HepG2 (cell line): ENCODE data around the gene LRRC34. TPM values are rescaled to one million over a fixed set of nuclear protein-coding genes. Genes with fewer than 3 reads are reported as not detected.

ENCODE experiments used
- ATAC-seq: fragments of 200-7000 bp; cut with Tn5 transposase; 3 replicates; pipeline ENCODE4 v1.9.1; 2020; ENCODE audit warnings: mild to moderate bottlenecking, moderate library complexity
- BruUV-seq: library from RNA; stranded (reverse); fragments of 400-500 nt; replicated peaks from 2 replicates; lab custom pipeline; 2021; lab: Mats Ljungman, UMichigan
- CTCF ChIA-PET: fragments of 300-600 bp; formaldehyde crosslinking; extraction: SDS; loops from one replicate; lab custom pipeline; 2021; ENCODE audit warnings: low total read pairs, inconsistent platforms, low intra/inter-chr PET ratio; lab: Yijun Ruan, JAX
- POLR2A ChIA-PET: fragments of 350-600 bp; sonication (Branson Sonifier 250); formaldehyde crosslinking; loops from one replicate; lab custom pipeline; 2020; ENCODE audit warnings: antibody characterized with exemption, inconsistent platforms; lab: Yijun Ruan, JAX
- DNase-seq: peaks from one replicate; pipeline ENCODE4 v3.0.0-alpha.2; 2015; ENCODE audit warnings: low spot score
- FAIRE-seq: peaks from 3 replicates; lab custom pipeline; 2011; peaks lifted over from hg19 to GRCh38; lab: Jason Lieb, UNC
- H2AFZ ChIP-seq: one replicate; pipeline ENCODE4 v1.6.1; 2011; ENCODE audit warnings: low read length, inconsistent platforms
- H3K27ac ChIP-seq: fragments of 300-600 bp; 3 replicates; pipeline ENCODE4 v1.8.0; 2011; ENCODE audit warnings: mixed run types, mild to moderate bottlenecking, mixed read lengths, low read length, inconsistent platforms; ENCODE audit not compliant: insufficient read depth; ENCODE audit errors: extremely low read length
- H3K27me3 ChIP-seq, 2 experiments: fragments of 200-600 bp in 1 of 2; 2 replicates in 1 of 2; 3 replicates in 1 of 2; pipeline versions ENCODE4 v1.6.0 to v1.8.0; 2011; ENCODE audit warnings: low read length in 2 of 2, mild to moderate bottlenecking in 2 of 2, moderate library complexity in 2 of 2, inconsistent platforms in 1 of 2; ENCODE audit not compliant: insufficient read depth in 2 of 2, control insufficient read depth in 1 of 2
- H3K36me3 ChIP-seq, 2 experiments: fragments of 200-600 bp in 1 of 2; replicated peaks in 1 of 2; 2 replicates in 1 of 2; 3 replicates in 1 of 2; pipeline versions ENCODE4 v1.5.1 to v1.8.0; 2011; ENCODE audit warnings: low read length in 2 of 2, inconsistent platforms in 1 of 2; ENCODE audit not compliant: insufficient read depth in 2 of 2, control insufficient read depth in 1 of 2
- H3K4me1 ChIP-seq: 2 replicates; pipeline ENCODE4 v1.5.1; 2012; ENCODE audit warnings: low read length, inconsistent platforms; ENCODE audit not compliant: insufficient read depth
- H3K4me2 ChIP-seq: 2 replicates; pipeline ENCODE4 v1.6.0; 2011; ENCODE audit warnings: low read depth, low read length, inconsistent platforms
- H3K4me3 ChIP-seq, 3 experiments: fragments of 200-600 bp in 1 of 3; sonication (generic), shearing (Covaris generic) in 1 of 3; replicated peaks in 1 of 3; 2 replicates each; pipeline ENCODE4 v1.5.1; 2011 to 2016; ENCODE audit warnings: low read length in 3 of 3, inconsistent platforms in 2 of 3, low read depth in 2 of 3, mild to moderate bottlenecking in 2 of 3, control low read depth in 1 of 3, mixed read lengths in 1 of 3; ENCODE audit not compliant: insufficient read depth in 1 of 3
- H3K79me2 ChIP-seq: one replicate; pipeline ENCODE4 v1.6.1; 2011; ENCODE audit warnings: low read length, inconsistent platforms; ENCODE audit not compliant: insufficient read depth
- H3K9ac ChIP-seq: 2 replicates; pipeline ENCODE4 v1.6.0; 2011; ENCODE audit warnings: mild to moderate bottlenecking, low read depth, low read length, inconsistent platforms; ENCODE audit not compliant: insufficient read depth
- H3K9me3 ChIP-seq: 2 replicates; pipeline ENCODE4 v1.5.1; 2012; ENCODE audit warnings: mild to moderate bottlenecking, low read length
- H4K20me1 ChIP-seq: 2 replicates; pipeline ENCODE4 v1.6.0; 2011; ENCODE audit warnings: inconsistent platforms, mild to moderate bottlenecking, low read length, moderate library complexity; ENCODE audit not compliant: insufficient read depth
- ZBTB40 ChIP-seq, 2 experiments: fragments of 450-650 bp in 1 of 2; sonication (generic) in 1 of 2; formaldehyde crosslinking in 1 of 2; IDR thresholded peaks; 2 replicates each; pipeline versions ENCODE4 v1.6.1 to v1.8.0; 2016 to 2022; ENCODE audit warnings: antibody characterized with exemption in 1 of 2, mild to moderate bottlenecking in 1 of 2, missing genetic modification reagents in 1 of 2
- ZNF33A ChIP-seq: sonication (generic); formaldehyde crosslinking; IDR thresholded peaks from 2 replicates; pipeline ENCODE4 v1.5.1; 2020; ENCODE audit warnings: missing genetic modification reagents, mild to moderate bottlenecking, moderate library complexity, borderline replicate concordance
- ZNF644 ChIP-seq: IDR thresholded peaks from 2 replicates; pipeline ENCODE4 v1.6.1; 2016; ENCODE audit warnings: low read depth
- WGBS: methylation state at CpG from one replicate; pipeline ENCODE4 v1.1.6; 2017; ENCODE audit warnings: low lambda C conversion rate; 5-methylcytosine and 5-hydroxymethylcytosine counted together
- in situ Hi-C: cut with HindIII; loops from 2 replicates; pipeline ENCODE4 v1.10.0; 2017; ENCODE audit warnings: low pct_unique_long_range_greater_than_20kb; ENCODE audit not compliant: extremely low pct_ligation_motif_present
- intact Hi-C: fragments of 100-400 bp; cut with micrococcal nuclease; formaldehyde crosslinking; loops from one replicate; pipeline ENCODE4 v1.10.0; 2022; ENCODE audit not compliant: unreplicated experiment
- polyA plus RNA-seq, 8 experiments: library from polyadenylated mRNA; depleted of rRNA in 3 of 8; stranded (reverse) in 7 of 8; unstranded in 1 of 8; fragments of >200 nt; fragmentation: Illumina TruSeq in 4 of 8; extraction: Trizol in 4 of 8; gene quantifications; 2 replicates each; pipeline versions ENCODE4 v1.2.1 to v1.2.3, GENCODE V29; 2011 to 2016; ENCODE audit warnings: low read depth in 4 of 8, missing spikeins in 1 of 8, mixed read lengths in 1 of 8; ENCODE audit not compliant: insufficient read depth in 1 of 8
- total RNA-seq, 5 experiments: library from RNA; depleted of rRNA; stranded (reverse); fragments of >200 nt; fragmentation: Illumina TruSeq; extraction: Trizol; gene quantifications; 2 replicates each; pipeline ENCODE4 v1.2.3, GENCODE V29; 2016; ENCODE audit warnings: low read depth in 1 of 5
- TF ChIP-seq, protein P1 (sequence below): IDR thresholded peaks from 2 replicates; pipeline ENCODE4 v1.6.1; 2016; ENCODE audit warnings: missing compliant biosample characterization, missing genetic modification reagents, borderline replicate concordance
- TF ChIP-seq, protein P2 (sequence below): sonication (generic); formaldehyde crosslinking; IDR thresholded peaks from 2 replicates; pipeline ENCODE4 v1.5.1; 2020; ENCODE audit warnings: mild to moderate bottlenecking, missing genetic modification reagents, moderate library complexity

The LRRC34 gene
- total and polyA plus RNA-seq, 2 of the 13 experiments (the other 11 are each of a cell fraction or from before 2014, with no cell fraction given), result not detected

DNA sequence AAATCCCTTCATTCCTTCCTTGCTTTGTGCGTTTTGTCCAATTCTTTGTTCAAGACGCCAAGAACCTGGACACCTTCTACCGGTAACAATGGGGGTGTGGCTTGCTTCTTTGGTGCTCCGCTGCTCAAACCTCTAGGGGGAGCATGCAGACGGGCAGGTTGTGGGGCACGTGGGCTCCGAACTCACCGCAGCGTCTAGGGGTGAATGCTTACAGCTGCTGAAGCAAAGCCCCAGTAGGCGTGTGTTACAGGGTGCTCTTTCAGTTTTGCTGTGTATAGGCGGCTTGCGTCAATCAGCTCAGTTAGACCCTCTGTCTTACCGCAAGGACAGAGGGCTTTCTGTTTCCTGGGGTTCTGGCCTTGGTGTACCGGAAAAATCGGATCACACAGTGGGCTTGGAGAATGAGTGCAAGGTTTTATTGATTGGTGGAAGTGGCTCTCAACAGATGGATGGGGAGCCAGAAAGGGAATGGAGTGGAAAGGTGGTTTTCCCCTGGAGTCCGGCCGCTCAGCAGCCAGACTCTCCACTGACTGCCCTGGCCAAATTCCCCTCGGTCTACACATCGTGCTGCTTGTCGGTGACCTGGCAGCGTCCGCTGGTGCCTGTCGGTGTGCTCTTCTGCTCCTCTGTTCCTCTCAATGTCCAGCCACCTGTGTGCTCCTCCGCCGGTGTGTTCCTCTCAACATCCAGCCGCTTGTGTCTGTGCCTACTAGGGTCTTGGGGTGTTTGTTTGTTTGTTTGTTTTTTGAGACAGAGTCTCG is 1.2 kb upstream of the LRRC34 start:
- H3K4me2 ChIP-seq, result peak overlapping the region; percentile 51
- ATAC-seq (peak; percentile 83), FAIRE-seq (no peak), DNase-seq (peak; percentile 33)
- intact Hi-C loops, result no loop called here
- H4K20me1 ChIP-seq, result no peaks in the 10 kb centered on the region
- H2AFZ ChIP-seq, result no peak overlapping the region
- H3K27me3 ChIP-seq, result peaks cover 0 to 14% of the 10 kb centered on the region in 2 experiments; a peak in 2 of 5 replicates
- H3K4me1 ChIP-seq, result peaks cover 14% of the 10 kb centered on the region
- in situ Hi-C loops, result no loop called here
- no TSS peak for BruUV-seq
- no peak overlapping the region for H3K27ac ChIP-seq
- H3K36me3 ChIP-seq, result no peaks in the 10 kb centered on the region
- WGBS, result 50% methylated on average over 27 of the region's 27 CpGs
- H3K79me2 ChIP-seq, result no peaks in the 10 kb centered on the region
- ChIA-PET CTCF (no interaction called here), POLR2A (no interaction called here)
- no peak overlapping the region for H3K9ac ChIP-seq
- H3K9me3 ChIP-seq, result peaks cover 7% of the 10 kb centered on the region
- peak overlapping the region in 1 of 3 experiments; percentile 7; a peak in 2 of 6 replicates for H3K4me3 ChIP-seq
- TF ChIP-seq, protein P1, sequence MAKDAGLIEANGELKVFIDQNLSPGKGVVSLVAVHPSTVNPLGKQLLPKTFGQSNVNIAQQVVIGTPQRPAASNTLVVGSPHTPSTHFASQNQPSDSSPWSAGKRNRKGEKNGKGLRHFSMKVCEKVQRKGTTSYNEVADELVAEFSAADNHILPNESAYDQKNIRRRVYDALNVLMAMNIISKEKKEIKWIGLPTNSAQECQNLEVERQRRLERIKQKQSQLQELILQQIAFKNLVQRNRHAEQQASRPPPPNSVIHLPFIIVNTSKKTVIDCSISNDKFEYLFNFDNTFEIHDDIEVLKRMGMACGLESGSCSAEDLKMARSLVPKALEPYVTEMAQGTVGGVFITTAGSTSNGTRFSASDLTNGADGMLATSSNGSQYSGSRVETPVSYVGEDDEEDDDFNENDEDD (CRISPR knock-in tag), result peak; percentile 45; the same call in 1 of the 2 replicates
- TF ChIP-seq, protein P2, sequence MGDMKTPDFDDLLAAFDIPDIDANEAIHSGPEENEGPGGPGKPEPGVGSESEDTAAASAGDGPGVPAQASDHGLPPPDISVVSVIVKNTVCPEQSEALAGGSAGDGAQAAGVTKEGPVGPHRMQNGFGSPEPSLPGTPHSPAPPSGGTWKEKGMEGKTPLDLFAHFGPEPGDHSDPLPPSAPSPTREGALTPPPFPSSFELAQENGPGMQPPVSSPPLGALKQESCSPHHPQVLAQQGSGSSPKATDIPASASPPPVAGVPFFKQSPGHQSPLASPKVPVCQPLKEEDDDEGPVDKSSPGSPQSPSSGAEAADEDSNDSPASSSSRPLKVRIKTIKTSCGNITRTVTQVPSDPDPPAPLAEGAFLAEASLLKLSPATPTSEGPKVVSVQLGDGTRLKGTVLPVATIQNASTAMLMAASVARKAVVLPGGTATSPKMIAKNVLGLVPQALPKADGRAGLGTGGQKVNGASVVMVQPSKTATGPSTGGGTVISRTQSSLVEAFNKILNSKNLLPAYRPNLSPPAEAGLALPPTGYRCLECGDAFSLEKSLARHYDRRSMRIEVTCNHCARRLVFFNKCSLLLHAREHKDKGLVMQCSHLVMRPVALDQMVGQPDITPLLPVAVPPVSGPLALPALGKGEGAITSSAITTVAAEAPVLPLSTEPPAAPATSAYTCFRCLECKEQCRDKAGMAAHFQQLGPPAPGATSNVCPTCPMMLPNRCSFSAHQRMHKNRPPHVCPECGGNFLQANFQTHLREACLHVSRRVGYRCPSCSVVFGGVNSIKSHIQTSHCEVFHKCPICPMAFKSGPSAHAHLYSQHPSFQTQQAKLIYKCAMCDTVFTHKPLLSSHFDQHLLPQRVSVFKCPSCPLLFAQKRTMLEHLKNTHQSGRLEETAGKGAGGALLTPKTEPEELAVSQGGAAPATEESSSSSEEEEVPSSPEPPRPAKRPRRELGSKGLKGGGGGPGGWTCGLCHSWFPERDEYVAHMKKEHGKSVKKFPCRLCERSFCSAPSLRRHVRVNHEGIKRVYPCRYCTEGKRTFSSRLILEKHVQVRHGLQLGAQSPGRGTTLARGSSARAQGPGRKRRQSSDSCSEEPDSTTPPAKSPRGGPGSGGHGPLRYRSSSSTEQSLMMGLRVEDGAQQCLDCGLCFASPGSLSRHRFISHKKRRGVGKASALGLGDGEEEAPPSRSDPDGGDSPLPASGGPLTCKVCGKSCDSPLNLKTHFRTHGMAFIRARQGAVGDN (CRISPR knock-in tag), result peak; percentile 53
- TF ChIP-seq ZNF33A (CRISPR knock-in tag) (no peak), ZBTB40 (IDR thresholded peaks at IDR 0.05) (no peak), ZBTB40 (CRISPR knock-in tag; IDR thresholded peaks at IDR 0.05) (no peak), ZNF644 (CRISPR knock-in tag) (no peak)
